Measurements from ENCODE around the gene ADGRG6.

DNA sequence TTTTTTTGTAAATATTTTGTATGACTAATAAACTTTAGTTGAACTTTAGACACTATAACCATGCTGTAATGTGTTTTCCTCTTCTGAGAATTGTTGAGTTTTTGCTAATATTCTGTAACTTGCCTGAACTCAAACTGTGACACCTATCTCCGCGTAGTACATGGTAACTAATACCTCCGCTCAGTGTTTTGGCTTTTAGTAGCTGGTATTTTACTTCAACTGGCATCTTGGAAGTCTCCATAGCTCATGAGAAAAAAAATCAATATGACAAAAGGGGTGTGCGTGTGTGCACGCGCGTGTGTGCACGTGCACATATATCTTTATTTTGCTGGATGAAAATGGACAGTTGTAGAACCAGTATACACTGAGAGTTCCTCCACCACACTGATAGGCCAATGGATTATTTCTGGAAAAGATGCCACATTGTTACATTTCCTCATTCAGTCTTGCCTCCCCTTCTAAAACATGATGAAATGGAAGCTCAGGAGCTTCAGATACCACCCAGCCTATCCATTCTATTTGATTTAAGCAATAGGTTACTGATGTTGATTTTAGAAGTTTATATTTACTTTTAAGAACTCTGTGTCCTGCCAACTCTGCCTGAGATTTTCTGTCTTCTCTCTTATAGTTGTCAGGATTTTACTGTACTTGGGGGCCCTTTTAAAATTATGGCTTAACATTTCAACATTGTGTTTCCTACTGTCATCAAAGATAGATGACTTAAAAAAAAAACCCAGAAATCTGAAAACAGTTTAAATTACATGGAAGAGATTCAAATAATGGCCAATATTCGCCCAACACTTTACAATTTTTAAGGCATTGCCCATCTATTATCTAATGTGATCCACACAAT lies 16.3 kb upstream of the ADGRG6 start:
- TF ChIP-seq EZH2 (IDR thresholded peaks at IDR 0.05; ENCODE audit: borderline replicate concordance, insufficient read depth, low read depth, low read length, poor library complexity, severe bottlenecking), result no peak
- TF ChIP-seq, protein P1, sequence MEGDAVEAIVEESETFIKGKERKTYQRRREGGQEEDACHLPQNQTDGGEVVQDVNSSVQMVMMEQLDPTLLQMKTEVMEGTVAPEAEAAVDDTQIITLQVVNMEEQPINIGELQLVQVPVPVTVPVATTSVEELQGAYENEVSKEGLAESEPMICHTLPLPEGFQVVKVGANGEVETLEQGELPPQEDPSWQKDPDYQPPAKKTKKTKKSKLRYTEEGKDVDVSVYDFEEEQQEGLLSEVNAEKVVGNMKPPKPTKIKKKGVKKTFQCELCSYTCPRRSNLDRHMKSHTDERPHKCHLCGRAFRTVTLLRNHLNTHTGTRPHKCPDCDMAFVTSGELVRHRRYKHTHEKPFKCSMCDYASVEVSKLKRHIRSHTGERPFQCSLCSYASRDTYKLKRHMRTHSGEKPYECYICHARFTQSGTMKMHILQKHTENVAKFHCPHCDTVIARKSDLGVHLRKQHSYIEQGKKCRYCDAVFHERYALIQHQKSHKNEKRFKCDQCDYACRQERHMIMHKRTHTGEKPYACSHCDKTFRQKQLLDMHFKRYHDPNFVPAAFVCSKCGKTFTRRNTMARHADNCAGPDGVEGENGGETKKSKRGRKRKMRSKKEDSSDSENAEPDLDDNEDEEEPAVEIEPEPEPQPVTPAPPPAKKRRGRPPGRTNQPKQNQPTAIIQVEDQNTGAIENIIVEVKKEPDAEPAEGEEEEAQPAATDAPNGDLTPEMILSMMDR (IDR thresholded peaks at IDR 0.05), result no peak

Measured in B cell (primary cell).